Endodermal cell (in vitro differentiated cells): ENCODE results near the gene AQP1. TPM values are rescaled to one million over a fixed set of nuclear protein-coding genes. Genes with fewer than 3 reads are reported as not detected.

Experiments
- DNase-seq: peaks from one replicate; pipeline ENCODE4 v3.0.0-alpha.2; 2017
- H3K27ac ChIP-seq: 2 replicates; pipeline ENCODE4 v1.5.1; 2013; ENCODE audit warnings: mild to moderate bottlenecking, low read depth, low read length, moderate library complexity
- H3K27me3 ChIP-seq: 2 replicates; pipeline ENCODE4 v1.6.1; 2013; ENCODE audit warnings: mild to moderate bottlenecking, low read length, moderate library complexity; ENCODE audit not compliant: insufficient read depth, control insufficient read depth, poor library complexity, severe bottlenecking
- H3K36me3 ChIP-seq: 2 replicates; pipeline ENCODE4 v1.7.0; 2013; ENCODE audit warnings: mild to moderate bottlenecking, low read length, moderate library complexity; ENCODE audit not compliant: control insufficient read depth, insufficient read depth
- H3K4me1 ChIP-seq: one replicate; pipeline ENCODE4 v1.7.0; 2013; ENCODE audit warnings: low read length; ENCODE audit not compliant: control insufficient read depth, insufficient read depth
- H3K4me3 ChIP-seq: 2 replicates; pipeline ENCODE4 v1.5.1; 2013; ENCODE audit warnings: mild to moderate bottlenecking, low read length, moderate library complexity
- H3K9ac ChIP-seq: 2 replicates; pipeline ENCODE4 v1.6.1; 2013; ENCODE audit warnings: mild to moderate bottlenecking, low read length, moderate library complexity; ENCODE audit not compliant: poor library complexity, severe bottlenecking; ENCODE audit errors: extremely low read depth
- H3K9me3 ChIP-seq: 2 replicates; pipeline ENCODE4 v1.6.1; 2013; ENCODE audit warnings: mild to moderate bottlenecking, low read length, moderate library complexity; ENCODE audit not compliant: control insufficient read depth
- H3K27ac Mint-ChIP-seq: 2 replicates; pipeline ENCODE4 v1.8.0; 2020; ENCODE audit warnings: mixed read lengths
- H3K27me3 Mint-ChIP-seq: 2 replicates; pipeline ENCODE4 v1.8.0; 2021; ENCODE audit warnings: mild to moderate bottlenecking, mixed read lengths; ENCODE audit not compliant: insufficient read depth
- H3K36me3 Mint-ChIP-seq: 2 replicates; pipeline ENCODE4 v1.8.0; 2020; ENCODE audit warnings: low read depth, mixed read lengths
- H3K4me1 Mint-ChIP-seq: 2 replicates; pipeline ENCODE4 v1.8.0; 2020; ENCODE audit warnings: mixed read lengths
- H3K4me3 Mint-ChIP-seq: 2 replicates; pipeline ENCODE4 v1.8.0; 2020; ENCODE audit warnings: mild to moderate bottlenecking, moderate library complexity, mixed read lengths
- H3K9me3 Mint-ChIP-seq: 2 replicates; pipeline ENCODE4 v1.8.0; 2020; ENCODE audit warnings: mild to moderate bottlenecking, mixed read lengths
- WGBS, 2 experiments: methylation state at CpG; one replicate each; pipeline versions ENCODE4 v1.1.5 to v1.1.7; 2013; ENCODE audit warnings: missing lambda C conversion rate in 2 of 2, mixed read lengths in 1 of 2; ENCODE audit not compliant: insufficient coverage in 1 of 2, insufficient read length in 1 of 2; 5-methylcytosine and 5-hydroxymethylcytosine counted together
- total RNA-seq, 2 donors: library from RNA; stranded (reverse); fragmentation: NEBNext Ultra II Directional in 1 of 2; extraction: Animal tissue kit (Norgen Biotek cat#: 25700) in 1 of 2; gene quantifications; 2 replicates in 1 of 2; 3 replicates in 1 of 2; pipeline ENCODE4 v1.2.1, GENCODE V29; 2021
- TF ChIP-seq, protein P1 (sequence below): fragments of 200-600 bp; sonication (generic); conservative IDR thresholded peaks from 2 replicates; pipeline ENCODE4 v1.5.0; 2021; ENCODE audit warnings: antibody characterized with exemption, mild to moderate bottlenecking

The AQP1 gene
- total RNA-seq, 2 donors from 2014 or later = 0.26 to 0.91 TPM

DNA sequence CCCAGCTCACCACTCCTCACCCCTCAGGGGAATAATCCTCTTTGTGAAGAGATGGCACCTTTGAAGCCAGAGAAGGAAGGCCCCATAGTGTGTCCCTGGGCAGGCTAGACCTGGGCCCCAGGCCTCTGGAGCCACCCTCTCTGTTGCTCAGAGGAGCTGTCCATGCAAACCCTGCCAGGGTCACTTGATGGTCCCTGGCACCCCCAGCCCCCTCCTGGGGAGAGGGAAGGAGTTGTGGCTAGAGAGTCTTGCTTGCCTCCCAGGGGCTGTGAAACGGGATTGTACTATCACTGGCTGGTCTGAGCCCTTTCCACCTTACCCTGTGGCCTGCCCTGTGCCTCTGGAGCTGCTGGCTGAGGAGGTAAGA lies 57.9 kb downstream of the AQP1 start:
- Histone ChIP-seq H3K9ac (no peak overlapping the region), H3K36me3 (no peaks in the 10 kb centered on the region), H3K27me3 (peaks cover 11% of the 10 kb centered on the region), H3K9me3 (no peaks in the 10 kb centered on the region), H3K27ac (no peak overlapping the region), H3K4me3 (no peak overlapping the region), H3K4me1 (no peaks in the 10 kb centered on the region)
- no peaks in the 10 kb centered on the region for H3K36me3 Mint-ChIP-seq
- H3K9me3 Mint-ChIP-seq = no peaks in the 10 kb centered on the region
- 90% methylated on average over 1 of the region's 1 CpG; no CpG with 5 or more reads in 1 of the 2 experiments for WGBS, 2 experiments
- TF ChIP-seq, protein P1, sequence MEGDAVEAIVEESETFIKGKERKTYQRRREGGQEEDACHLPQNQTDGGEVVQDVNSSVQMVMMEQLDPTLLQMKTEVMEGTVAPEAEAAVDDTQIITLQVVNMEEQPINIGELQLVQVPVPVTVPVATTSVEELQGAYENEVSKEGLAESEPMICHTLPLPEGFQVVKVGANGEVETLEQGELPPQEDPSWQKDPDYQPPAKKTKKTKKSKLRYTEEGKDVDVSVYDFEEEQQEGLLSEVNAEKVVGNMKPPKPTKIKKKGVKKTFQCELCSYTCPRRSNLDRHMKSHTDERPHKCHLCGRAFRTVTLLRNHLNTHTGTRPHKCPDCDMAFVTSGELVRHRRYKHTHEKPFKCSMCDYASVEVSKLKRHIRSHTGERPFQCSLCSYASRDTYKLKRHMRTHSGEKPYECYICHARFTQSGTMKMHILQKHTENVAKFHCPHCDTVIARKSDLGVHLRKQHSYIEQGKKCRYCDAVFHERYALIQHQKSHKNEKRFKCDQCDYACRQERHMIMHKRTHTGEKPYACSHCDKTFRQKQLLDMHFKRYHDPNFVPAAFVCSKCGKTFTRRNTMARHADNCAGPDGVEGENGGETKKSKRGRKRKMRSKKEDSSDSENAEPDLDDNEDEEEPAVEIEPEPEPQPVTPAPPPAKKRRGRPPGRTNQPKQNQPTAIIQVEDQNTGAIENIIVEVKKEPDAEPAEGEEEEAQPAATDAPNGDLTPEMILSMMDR = no peak
- H3K27me3 Mint-ChIP-seq = peaks cover 21% of the 10 kb centered on the region
- H3K4me1 Mint-ChIP-seq = peaks cover 7% of the 10 kb centered on the region
- H3K27ac Mint-ChIP-seq = no peak overlapping the region
- no peak overlapping the region for H3K4me3 Mint-ChIP-seq
- DNase-seq = no peak

DNA sequence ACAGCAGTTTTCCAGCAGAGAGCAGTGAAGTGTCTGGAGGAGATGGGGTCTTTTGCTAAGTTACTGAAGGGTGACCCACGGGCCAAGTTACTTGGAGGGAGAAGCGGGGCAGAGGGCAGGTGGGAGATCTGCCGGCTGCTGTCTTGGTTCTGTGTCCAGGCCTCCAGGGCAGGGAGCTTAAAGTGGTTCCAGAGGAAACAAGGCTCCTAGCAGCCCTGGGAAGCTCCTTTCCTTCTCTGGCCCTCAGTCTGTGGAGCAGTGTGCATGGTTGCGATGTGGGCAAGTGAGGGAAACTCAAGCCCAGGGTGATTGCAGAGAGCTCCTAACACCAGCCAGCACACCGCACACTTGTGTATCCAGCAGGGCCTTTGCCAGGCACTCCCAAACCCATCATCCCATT lies 58.4 kb downstream of the AQP1 start:
- H3K4me3 ChIP-seq = no peak overlapping the region
- no peak overlapping the region for H3K27ac ChIP-seq
- H3K36me3 ChIP-seq = no peaks in the 10 kb centered on the region
- no peak for DNase-seq
- 89 to 96% methylated on average over 4 to 5 of the region's 5 CpGs for WGBS, 2 experiments
- TF ChIP-seq, protein P1 = no peak
- Mint-ChIP-seq H3K27ac (no peak overlapping the region), H3K36me3 (no peaks in the 10 kb centered on the region), H3K27me3 (peaks cover 18% of the 10 kb centered on the region), H3K4me3 (no peak overlapping the region), H3K4me1 (peaks cover 7% of the 10 kb centered on the region), H3K9me3 (no peaks in the 10 kb centered on the region)
- no peaks in the 10 kb centered on the region for H3K4me1 ChIP-seq
- H3K27me3 ChIP-seq = peaks cover 11% of the 10 kb centered on the region
- no peaks in the 10 kb centered on the region for H3K9me3 ChIP-seq
- H3K9ac ChIP-seq = no peak overlapping the region

DNA sequence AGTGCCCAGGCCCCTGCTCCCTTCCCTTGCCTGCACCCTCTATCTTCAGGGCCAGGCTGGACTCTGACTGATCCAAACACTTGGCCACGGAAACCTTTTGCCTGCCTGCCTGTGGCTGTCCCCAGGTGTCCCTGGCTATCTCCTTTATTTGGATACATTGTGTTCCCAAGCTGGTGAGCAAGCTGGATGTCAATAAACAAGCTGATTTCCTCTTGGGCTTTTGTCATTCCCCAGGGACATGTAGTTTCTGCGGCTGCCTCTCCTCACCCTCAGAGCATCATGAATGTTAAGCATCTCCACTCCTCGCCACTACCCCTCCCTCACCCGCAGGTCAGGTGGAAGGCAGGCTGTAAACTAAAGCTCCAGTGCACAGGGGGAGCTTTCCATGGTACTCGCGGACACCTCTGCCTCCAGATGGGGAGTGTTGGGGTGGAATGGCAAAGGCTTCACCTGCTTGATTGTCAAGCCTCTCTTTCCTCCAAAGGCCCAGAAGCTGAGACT lies 59.0 kb downstream of the AQP1 start:
- DNase-seq = peak; percentile 79
- Mint-ChIP-seq H3K36me3 (no peaks in the 10 kb centered on the region), H3K27me3 (peaks cover 18% of the 10 kb centered on the region), H3K4me3 (no peak overlapping the region), H3K9me3 (no peaks in the 10 kb centered on the region), H3K4me1 (peaks cover 7% of the 10 kb centered on the region), H3K27ac (no peak overlapping the region)
- TF ChIP-seq, protein P1 = no peak
- H3K4me3 ChIP-seq = no peak overlapping the region
- H3K4me1 ChIP-seq = no peaks in the 10 kb centered on the region
- H3K9ac ChIP-seq = no peak overlapping the region
- 46 to 83% methylated on average over 2 to 6 of the region's 6 CpGs for WGBS, 2 experiments
- H3K27ac ChIP-seq = no peak overlapping the region
- H3K9me3 ChIP-seq = no peaks in the 10 kb centered on the region
- peaks cover 8% of the 10 kb centered on the region for H3K27me3 ChIP-seq
- no peaks in the 10 kb centered on the region for H3K36me3 ChIP-seq
